SK-N-SH (cell line): ENCODE data around the gene BAIAP2. TPM values are rescaled to one million over a fixed set of nuclear protein-coding genes. Genes with fewer than 3 reads are reported as not detected.
A peak's percentile ranks its signal among the peaks of the same experiment; 100 is the strongest.

ENCODE experiments used
- CTCF ChIA-PET: fragments of 300-600, 350-600 bp; formaldehyde crosslinking; extraction: SDS; loops from one replicate; lab custom pipeline; 2021; lab: Yijun Ruan, JAX
- POLR2A ChIA-PET: fragments of 350-600 bp; sonication (Branson Sonifier 250); formaldehyde crosslinking; extraction: SDS; loops from one replicate; lab custom pipeline; 2020; ENCODE audit warnings: antibody characterized with exemption, inconsistent platforms; lab: Yijun Ruan, JAX
- DNase-seq: peaks from one replicate; pipeline ENCODE4 v3.0.0; 2012
- H2AFZ ChIP-seq: fragments of 200-600 bp; sonication (generic); 2 replicates; pipeline ENCODE4 v1.8.1; 2016; ENCODE audit warnings: antibody characterized with exemption, mild to moderate bottlenecking, low read depth
- H3F3A ChIP-seq: fragments of 200-600 bp; sonication (generic); replicated peaks from 2 replicates; pipeline ENCODE3; 2016; ENCODE audit warnings: antibody characterized with exemption, mild to moderate bottlenecking; ENCODE audit not compliant: insufficient read depth
- H3K27ac ChIP-seq, 2 experiments: fragments of 200-500 bp in 1 of 2; fragments of 200-600 bp in 1 of 2; sonication (Bioruptor generic) in 1 of 2; sonication (generic), shearing (Covaris generic) in 1 of 2; 2 replicates each; pipeline versions ENCODE4 v1.5.1 to v1.6.1; 2014 to 2016; ENCODE audit warnings: low read depth in 2 of 2, inconsistent platforms in 1 of 2, low read length in 1 of 2, mild to moderate bottlenecking in 1 of 2, mixed read lengths in 1 of 2
- H3K27me3 ChIP-seq: fragments of 200-600 bp; sonication (generic), shearing (Covaris generic); 2 replicates; pipeline ENCODE4 v1.6.1; 2016; ENCODE audit warnings: mixed run types; ENCODE audit not compliant: insufficient read depth
- H3K36me3 ChIP-seq, 2 experiments: fragments of 200-500 bp in 1 of 2; fragments of 200-600 bp in 1 of 2; sonication (Bioruptor generic) in 1 of 2; sonication (generic) in 1 of 2; replicated peaks in 1 of 2; 2 replicates each; pipeline versions ENCODE3 to v1.5.1; 2014 to 2016; ENCODE audit warnings: low read length in 1 of 2, mild to moderate bottlenecking in 1 of 2; ENCODE audit not compliant: insufficient read depth in 2 of 2, control insufficient read depth in 1 of 2
- H3K4me1 ChIP-seq, 2 experiments: fragments of 200-500 bp in 1 of 2; fragments of 200-600 bp in 1 of 2; sonication (Bioruptor generic) in 1 of 2; sonication (generic), shearing (Covaris generic) in 1 of 2; 2 replicates each; pipeline versions ENCODE4 v1.5.1 to v1.6.1; 2014 to 2016; ENCODE audit warnings: low read depth in 1 of 2, low read length in 1 of 2, mixed run types in 1 of 2; ENCODE audit not compliant: insufficient read depth in 2 of 2, control insufficient read depth in 1 of 2
- H3K4me2 ChIP-seq: fragments of 200-600 bp; sonication (generic), shearing (Covaris generic); 2 replicates; pipeline ENCODE4 v1.6.1; 2017; ENCODE audit warnings: mixed run types
- H3K4me3 ChIP-seq, 2 experiments: fragments of 200-500 bp in 1 of 2; fragments of 200-600 bp in 1 of 2; sonication (Bioruptor generic) in 1 of 2; sonication (generic), shearing (Covaris generic) in 1 of 2; 2 replicates each; pipeline versions ENCODE4 v1.5.1 to v1.8.1; 2014 to 2016; ENCODE audit warnings: low read depth in 2 of 2, inconsistent platforms in 1 of 2, low read length in 1 of 2, mild to moderate bottlenecking in 1 of 2, mixed read lengths in 1 of 2, moderate library complexity in 1 of 2
- H3K79me2 ChIP-seq: fragments of 200-600 bp; sonication (generic); 2 replicates; pipeline ENCODE4 v1.8.1; 2017; ENCODE audit warnings: mild to moderate bottlenecking; ENCODE audit not compliant: insufficient read depth
- H3K9ac ChIP-seq: fragments of 200-600 bp; sonication (generic); 2 replicates; pipeline ENCODE4 v1.6.1; 2017; ENCODE audit warnings: mixed run types
- H3K9me2 ChIP-seq: fragments of 200-600 bp; sonication (generic); 2 replicates; pipeline ENCODE4 v1.6.1; 2017; ENCODE audit warnings: mixed run types
- H3K9me3 ChIP-seq: fragments of 200-600 bp; sonication (generic); 2 replicates; pipeline ENCODE4 v1.6.1; 2017; ENCODE audit warnings: mixed run types, mild to moderate bottlenecking, moderate library complexity
- H4K20me1 ChIP-seq: fragments of 200-600 bp; sonication (generic); 2 replicates; pipeline ENCODE4 v1.6.1; 2017; ENCODE audit warnings: mild to moderate bottlenecking, mixed run types; ENCODE audit not compliant: insufficient read depth
- CTCF ChIP-seq: fragments of 200-600 bp; sonication (generic); IDR thresholded peaks from 2 replicates; pipeline ENCODE4 v1.6.1; 2017; ENCODE audit warnings: antibody characterized with exemption, mild to moderate bottlenecking, moderate library complexity
- EZH2phosphoT487 ChIP-seq: fragments of 200-600 bp; sonication (generic); IDR thresholded peaks from 2 replicates; pipeline ENCODE4 v1.6.1; 2017; ENCODE audit warnings: low read depth, mixed run types, mild to moderate bottlenecking, antibody characterized with exemption, moderate library complexity, borderline replicate concordance
- GATA2 ChIP-seq: sonication (generic); formaldehyde crosslinking; IDR thresholded peaks from 2 replicates; pipeline ENCODE4 v1.5.0; 2020; ENCODE audit warnings: mild to moderate bottlenecking, missing genetic modification reagents
- IRF3 ChIP-seq: fragments of 150-350 bp; IDR thresholded peaks from 2 replicates; pipeline ENCODE4 v1.6.1; 2016; ENCODE audit warnings: mild to moderate bottlenecking, low read depth, low read length
- MXI1 ChIP-seq: IDR thresholded peaks from 2 replicates; pipeline ENCODE4 v1.6.1; 2012; ENCODE audit warnings: mild to moderate bottlenecking, low read depth, low read length, improper control_type of control experiment
- NFIC ChIP-seq: IDR thresholded peaks from 2 replicates; pipeline ENCODE4 v1.4.0; 2012; ENCODE audit warnings: borderline replicate concordance
- PBX3 ChIP-seq: IDR thresholded peaks from 2 replicates; pipeline ENCODE4; 2012
- RAD21 ChIP-seq: IDR thresholded peaks from 2 replicates; pipeline ENCODE4 v1.6.1; 2012; ENCODE audit warnings: mild to moderate bottlenecking, low read length
- REST ChIP-seq: IDR thresholded peaks from 2 replicates; pipeline ENCODE4 v1.6.1; 2012; ENCODE audit warnings: mild to moderate bottlenecking, low read depth, low read length, moderate library complexity
- SMC3 ChIP-seq: IDR thresholded peaks from 2 replicates; pipeline ENCODE4 v1.6.1; 2012; ENCODE audit warnings: low read depth, low read length, improper control_type of control experiment
- USF2 ChIP-seq: fragments of 150-350 bp; IDR thresholded peaks from 2 replicates; pipeline ENCODE4 v1.6.1; 2017; ENCODE audit warnings: antibody characterized with exemption, low read length, low read depth, borderline replicate concordance
- ZBTB33 ChIP-seq: IDR thresholded peaks from 2 replicates; pipeline ENCODE4 v1.4.0; 2012; ENCODE audit warnings: low read depth, borderline replicate concordance
- WGBS: methylation state at CpG from one replicate; pipeline ENCODE4 v1.1.6; 2017; ENCODE audit warnings: low lambda C conversion rate; 5-methylcytosine and 5-hydroxymethylcytosine counted together
- polyA plus RNA-seq, 3 experiments: library from polyadenylated mRNA; depleted of rRNA; stranded (reverse); fragments of >200 nt; gene quantifications; 2 replicates each; pipeline ENCODE4 v1.2.3, GENCODE V29; 2012

BAIAP2 gene
- polyA plus RNA-seq, 1 of the 3 experiments (the other 2 are of a cell fraction), result 19.8 TPM

- 0 out of 2 replicates have a peak, but pooled peaks cover 10% of the 10 kb centered on the region for H4K20me1 ChIP-seq
- H3F3A ChIP-seq, result no peaks in the 10 kb centered on the region
- TF ChIP-seq MXI1, result 0 out of 2 replicates have a peak, but pooled peaks have one; percentile 30
- TF ChIP-seq REST, result no peak
- no peak for TF ChIP-seq PBX3
- TF ChIP-seq GATA2 (CRISPR knock-in tag), result peak; percentile 28; the same call in 1 of the 2 replicates
- peak; percentile 35; the same call in 1 of the 2 replicates for TF ChIP-seq RAD21
- peaks cover 9 to 24% of the 10 kb centered on the region in 2 experiments; a peak in 1 of 4 replicates for H3K4me1 ChIP-seq
- ChIA-PET CTCF (interaction anchor here (0.6 to 3.3 kb wide), 12 partner anchors 8 to 630 kb away, joined by 3 to 21 read pairs (median 4); no protein-coding TSS in a partner anchor), POLR2A (interaction anchor here (0.6 to 1.7 kb wide), 2 partner anchors 19 to 84 kb away, joined by 3 to 6 read pairs; no protein-coding TSS in a partner anchor)
- peak; percentile 84 for DNase-seq
- no peak overlapping the region for H3K4me3 ChIP-seq
- WGBS, result 65% methylated on average over 11 of the region's 14 CpGs
- H2AFZ ChIP-seq, result no peak overlapping the region
- no peaks in the 10 kb centered on the region for H3K9me2 ChIP-seq
- H3K4me2 ChIP-seq, result no peak overlapping the region
- no peaks in the 10 kb centered on the region for H3K27me3 ChIP-seq
- H3K9me3 ChIP-seq, result no peaks in the 10 kb centered on the region
- H3K36me3 ChIP-seq, result peaks cover 2 to 5% of the 10 kb centered on the region in 2 experiments
- no peaks in the 10 kb centered on the region for H3K79me2 ChIP-seq
- H3K27ac ChIP-seq, result peak overlapping the region in 1 of 2 experiments; percentile 45; a peak in 2 of 4 replicates
- H3K9ac ChIP-seq, result no peak overlapping the region
Measured at GRCh38 chr17:81057079-81057730, 22.3 kb downstream of the BAIAP2 start.

- Histone ChIP-seq H4K20me1 (0 out of 2 replicates have a peak, but pooled peaks cover 8% of the 10 kb centered on the region), H3K9me3 (no peaks in the 10 kb centered on the region), H3K9me2 (no peaks in the 10 kb centered on the region), H3K27ac (peak overlapping the region in 1 of 2 experiments; percentile 45; a peak in 2 of 4 replicates), H3F3A (no peaks in the 10 kb centered on the region), H3K27me3 (no peaks in the 10 kb centered on the region), H3K4me3 (no peak overlapping the region), H2AFZ (no peak overlapping the region), H3K4me1 (peaks cover 9 to 19% of the 10 kb centered on the region in 2 experiments; a peak in 1 of 4 replicates), H3K79me2 (no peaks in the 10 kb centered on the region), H3K36me3 (peaks cover 2 to 5% of the 10 kb centered on the region in 2 experiments), H3K9ac (no peak overlapping the region), H3K4me2 (no peak overlapping the region)
- POLR2A ChIA-PET, result interaction anchor here (1.7 kb wide), 1 partner anchor 19 kb away, joined by 6 read pairs; no protein-coding TSS in a partner anchor
- peak; percentile 65 for DNase-seq
- CTCF ChIA-PET, result interaction anchor here (0.8 to 3.3 kb wide), 9 partner anchors 9 to 631 kb away, joined by 3 to 21 read pairs (median 4); no protein-coding TSS in a partner anchor
- WGBS, result 86% methylated on average over 12 of the region's 12 CpGs
- TF ChIP-seq IRF3, result no peak
- no peak for TF ChIP-seq USF2
- TF ChIP-seq GATA2 (CRISPR knock-in tag), result no peak
- TF ChIP-seq CTCF, result no peak
- no peak for TF ChIP-seq SMC3
- no peak for TF ChIP-seq NFIC
- no peak for TF ChIP-seq EZH2phosphoT487
- TF ChIP-seq ZBTB33, result no peak
Measured at GRCh38 chr17:81057777-81058176, 22.8 kb downstream of the BAIAP2 start.
